ENCODE results near the gene SLC6A18. TPM values are rescaled to one million over a fixed set of nuclear protein-coding genes. Genes with fewer than 3 reads are reported as not detected.

The SLC6A18 gene
- total RNA-seq, 2 donors from 2014 or later, result not detected

- H3K27ac ChIP-seq, result no peak overlapping the region
- H3K27me3 ChIP-seq, result no peaks in the 10 kb centered on the region
- H3K4me1 ChIP-seq, result no peaks in the 10 kb centered on the region
Measured at GRCh38 chr5:1194378-1194777, 30.8 kb upstream of the SLC6A18 start.

GRCh38 chr5:1195439-1195838, 29.7 kb upstream of the SLC6A18 start:
- Histone ChIP-seq H3K36me3 (no peaks in the 10 kb centered on the region), H3K27ac (no peak overlapping the region), H3K4me1 (no peaks in the 10 kb centered on the region), H3K27me3 (no peaks in the 10 kb centered on the region), H3K9me3 (no peaks in the 10 kb centered on the region), H3K4me3 (no peak overlapping the region)
- TF ChIP-seq CTCF (IDR thresholded peaks at IDR 0.05), result no peak
- no peak for DNase-seq (ENCODE audit: low spot score)

More at GRCh38 chr5:1194378-1194777, 30.8 kb upstream of the SLC6A18 start:
- no peak for TF ChIP-seq CTCF (IDR thresholded peaks at IDR 0.05)
- H3K9me3 ChIP-seq, result no peaks in the 10 kb centered on the region
- no peak overlapping the region for H3K4me3 ChIP-seq
- H3K36me3 ChIP-seq, result no peaks in the 10 kb centered on the region
- DNase-seq (ENCODE audit: low spot score), result no peak

GRCh38 chr5:1195916-1196315, 29.3 kb upstream of the SLC6A18 start:
- no peak for DNase-seq (ENCODE audit: low spot score)
- Histone ChIP-seq H3K27ac (no peak overlapping the region), H3K4me3 (no peak overlapping the region), H3K36me3 (no peaks in the 10 kb centered on the region), H3K4me1 (no peaks in the 10 kb centered on the region), H3K9me3 (no peaks in the 10 kb centered on the region), H3K27me3 (no peaks in the 10 kb centered on the region)
- TF ChIP-seq CTCF (IDR thresholded peaks at IDR 0.05), result no peak

- H3K36me3 ChIP-seq, result no peaks in the 10 kb centered on the region
- DNase-seq (ENCODE audit: low spot score), result no peak
- no peaks in the 10 kb centered on the region for H3K27me3 ChIP-seq
- no peak overlapping the region for H3K27ac ChIP-seq
- no peaks in the 10 kb centered on the region for H3K4me1 ChIP-seq
- no peak for TF ChIP-seq CTCF (IDR thresholded peaks at IDR 0.05)
- no peak overlapping the region for H3K4me3 ChIP-seq
- H3K9me3 ChIP-seq, result no peaks in the 10 kb centered on the region
Measured at GRCh38 chr5:1196562-1196961, 28.6 kb upstream of the SLC6A18 start.

- Histone ChIP-seq H3K4me1 (no peaks in the 10 kb centered on the region), H3K27ac (no peak overlapping the region), H3K36me3 (no peaks in the 10 kb centered on the region), H3K4me3 (no peak overlapping the region), H3K9me3 (no peaks in the 10 kb centered on the region), H3K27me3 (no peaks in the 10 kb centered on the region)
- TF ChIP-seq CTCF (IDR thresholded peaks at IDR 0.05), result no peak
- no peak for DNase-seq (ENCODE audit: low spot score)
Measured at GRCh38 chr5:1197876-1198666, 27.1 kb upstream of the SLC6A18 start.

- Histone ChIP-seq H3K36me3 (no peaks in the 10 kb centered on the region), H3K27me3 (no peaks in the 10 kb centered on the region), H3K27ac (no peak overlapping the region), H3K9me3 (no peaks in the 10 kb centered on the region), H3K4me3 (no peak overlapping the region), H3K4me1 (no peaks in the 10 kb centered on the region)
- DNase-seq (ENCODE audit: low spot score), result no peak
- no peak for TF ChIP-seq CTCF (IDR thresholded peaks at IDR 0.05)
Measured at GRCh38 chr5:1199340-1199648, 25.9 kb upstream of the SLC6A18 start.
